ENCODE results near the gene XKR3.

Gene XKR3

DNA sequence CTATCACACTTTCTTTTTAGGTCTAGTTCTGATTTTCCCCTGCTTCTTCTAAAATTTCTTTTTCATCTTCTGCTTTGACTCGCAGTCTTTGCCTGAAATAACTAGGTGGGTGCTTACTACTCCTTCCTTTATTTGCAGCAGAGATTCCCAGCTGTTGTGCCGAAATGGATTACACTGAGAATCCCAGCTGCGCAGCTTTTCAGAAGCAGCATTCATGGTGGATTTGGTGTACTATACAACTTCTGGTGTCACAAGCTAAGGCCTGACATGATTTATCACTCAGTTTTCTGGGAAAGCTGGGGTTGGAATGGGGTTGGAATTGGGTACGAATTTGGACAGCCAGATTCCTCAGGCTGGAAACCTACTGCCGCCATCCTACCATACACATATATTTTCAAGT, 6.0 kb upstream of the XKR3 start:
- FAIRE-seq (no peak), DNase-seq (ENCODE audit: insufficient read length) (no peak)
- TF ChIP-seq POLR2AphosphoS5 (IDR thresholded peaks at IDR 0.05; ENCODE audit: low read depth, low read length) (no peak), TAF1 (IDR thresholded peaks at IDR 0.05; ENCODE audit: borderline replicate concordance, low read depth, low read length) (no peak), POLR2A (IDR thresholded peaks at IDR 0.05; ENCODE audit: low read depth, low read length) (no peak)

DNA sequence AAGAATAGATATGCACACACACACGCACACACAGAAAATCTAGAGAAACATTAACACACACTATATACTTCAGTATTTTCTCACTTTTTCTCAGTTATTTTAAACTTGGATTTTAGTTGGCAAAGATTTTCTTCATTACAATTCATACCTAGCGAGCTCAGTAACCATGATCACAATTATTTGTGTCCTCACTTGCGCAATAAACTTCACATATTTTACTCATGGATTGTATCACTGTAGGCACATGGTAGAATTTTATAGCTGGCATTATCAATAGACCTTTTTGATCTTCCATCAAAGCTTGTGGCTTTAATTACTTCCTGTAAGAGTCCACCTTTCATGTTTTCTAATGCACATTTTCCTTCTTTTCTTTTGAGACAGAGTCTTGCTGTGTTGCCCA, 4.8 kb upstream of the XKR3 start:
- TF ChIP-seq POLR2A (IDR thresholded peaks at IDR 0.05; ENCODE audit: low read depth, low read length) (no peak), POLR2AphosphoS5 (IDR thresholded peaks at IDR 0.05; ENCODE audit: low read depth, low read length) (no peak), TAF1 (IDR thresholded peaks at IDR 0.05; ENCODE audit: borderline replicate concordance, low read depth, low read length) (no peak)
- DNase-seq (ENCODE audit: insufficient read length) (no peak), FAIRE-seq (no peak)

DNA sequence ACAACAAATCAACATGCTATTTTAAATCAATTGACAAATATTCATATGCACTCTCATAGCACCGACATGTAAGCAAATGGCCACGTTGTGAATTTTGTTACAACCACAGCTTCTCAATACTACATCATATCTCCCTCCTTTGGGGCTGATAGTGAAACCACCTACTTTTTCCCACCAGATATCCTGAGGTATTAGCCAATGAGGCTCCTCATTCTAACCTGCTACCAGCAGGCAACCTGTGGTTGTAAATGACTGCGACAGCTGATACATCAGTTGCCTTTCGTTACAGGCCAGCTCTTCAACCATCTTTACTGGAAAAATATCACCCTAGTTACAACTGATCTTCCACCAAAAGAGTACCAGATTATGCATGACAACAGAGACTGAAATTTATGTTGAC, 3.7 kb upstream of the XKR3 start:
- FAIRE-seq (no peak), DNase-seq (ENCODE audit: insufficient read length) (no peak)
- no peak for TF ChIP-seq POLR2AphosphoS5 (IDR thresholded peaks at IDR 0.05; ENCODE audit: low read depth, low read length)
- no peak for TF ChIP-seq POLR2A (IDR thresholded peaks at IDR 0.05; ENCODE audit: low read depth, low read length)
- TF ChIP-seq TAF1 (IDR thresholded peaks at IDR 0.05; ENCODE audit: borderline replicate concordance, low read depth, low read length), result no peak

DNA sequence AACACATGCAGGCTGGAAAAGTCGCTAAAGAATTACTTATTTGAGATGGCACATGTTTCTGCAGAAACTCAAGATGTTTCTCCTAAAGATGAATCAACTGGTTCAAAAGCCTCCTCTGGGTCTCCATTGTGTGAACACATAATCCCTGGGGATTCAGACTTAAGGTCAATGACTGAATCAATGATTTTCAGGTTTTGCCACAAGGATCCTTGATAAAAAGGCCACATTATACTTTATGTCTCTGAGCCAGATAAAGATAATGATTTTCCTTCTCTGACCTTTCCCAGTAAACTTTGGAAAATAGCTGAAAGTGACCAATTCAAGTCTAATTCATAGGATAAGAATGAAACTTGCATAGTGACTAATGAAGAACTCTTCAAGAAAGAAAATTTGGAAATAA, 2.3 kb upstream of the XKR3 start:
- no peak for FAIRE-seq
- TF ChIP-seq TAF1 (IDR thresholded peaks at IDR 0.05; ENCODE audit: borderline replicate concordance, low read depth, low read length), result no peak
- DNase-seq (ENCODE audit: insufficient read length), result no peak

DNA sequence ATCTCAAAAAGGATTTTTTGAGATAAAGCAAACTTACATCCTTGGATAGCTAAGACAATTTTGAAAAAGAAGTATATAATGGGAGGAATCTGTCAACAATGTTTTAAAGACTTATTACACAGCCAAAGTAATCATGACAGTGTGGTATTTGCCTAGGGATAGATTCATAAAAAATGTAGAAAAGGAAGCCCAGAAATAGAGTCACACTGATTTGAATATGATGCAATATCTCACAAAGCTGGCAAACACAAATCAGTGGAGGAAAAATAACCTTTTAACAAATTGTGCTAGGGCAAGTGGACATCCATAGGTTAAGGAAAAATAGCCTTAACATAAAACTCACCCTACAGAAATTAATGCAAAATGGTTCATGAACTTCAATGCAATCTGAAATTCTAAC, 6.0 kb downstream of the XKR3 start:
- TF ChIP-seq POLR2A (IDR thresholded peaks at IDR 0.05; ENCODE audit: low read depth, low read length) (no peak), TAF1 (IDR thresholded peaks at IDR 0.05; ENCODE audit: borderline replicate concordance, low read depth, low read length) (no peak), POLR2AphosphoS5 (IDR thresholded peaks at IDR 0.05; ENCODE audit: low read depth, low read length) (no peak)
- FAIRE-seq (no peak), DNase-seq (ENCODE audit: insufficient read length) (no peak)

DNA sequence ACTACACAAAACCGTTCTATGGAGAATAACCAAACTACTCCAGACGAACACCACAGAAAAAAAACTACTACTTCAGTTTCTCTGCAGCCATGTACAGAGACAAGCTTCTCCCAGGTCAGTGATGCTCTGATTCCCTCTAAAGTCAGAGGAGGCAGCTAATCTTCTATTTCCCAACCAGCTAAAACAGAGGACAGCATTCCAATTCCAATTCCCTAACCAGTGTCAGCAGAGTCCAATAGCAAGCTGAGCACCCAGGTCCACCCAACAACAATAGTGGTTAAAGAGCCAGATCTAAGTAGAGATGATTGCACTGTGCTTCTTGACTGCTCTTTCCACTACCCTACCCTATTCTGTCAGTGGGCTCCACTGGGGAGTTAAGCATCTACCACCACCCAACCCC, 6.7 kb downstream of the XKR3 start:
- DNase-seq (ENCODE audit: insufficient read length) (no peak), FAIRE-seq (no peak)
- TF ChIP-seq POLR2A (IDR thresholded peaks at IDR 0.05; ENCODE audit: low read depth, low read length) (no peak), TAF1 (IDR thresholded peaks at IDR 0.05; ENCODE audit: borderline replicate concordance, low read depth, low read length) (no peak), POLR2AphosphoS5 (IDR thresholded peaks at IDR 0.05; ENCODE audit: low read depth, low read length) (no peak)

DNA sequence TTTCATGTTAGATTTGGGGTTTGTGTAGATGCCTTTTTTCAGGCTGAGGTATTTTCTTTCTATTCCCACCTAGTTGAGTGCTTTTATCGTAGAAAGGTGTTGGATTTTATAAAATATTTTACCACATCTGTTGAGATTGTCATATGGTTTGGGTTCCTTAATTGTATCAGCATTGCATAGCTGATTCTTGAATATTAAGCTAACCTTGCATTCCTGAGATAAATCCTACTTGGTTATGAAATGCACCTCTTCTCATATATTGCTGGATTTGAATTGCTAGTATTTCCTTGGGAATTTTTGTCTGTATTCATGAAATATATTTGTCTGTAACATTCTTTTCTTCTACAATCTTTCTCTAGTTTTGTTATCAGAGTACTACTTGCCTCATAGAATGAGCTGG, 10.1 kb downstream of the XKR3 start:
- TF ChIP-seq POLR2AphosphoS5 (IDR thresholded peaks at IDR 0.05; ENCODE audit: low read depth, low read length) (no peak), TAF1 (IDR thresholded peaks at IDR 0.05; ENCODE audit: borderline replicate concordance, low read depth, low read length) (no peak), POLR2A (IDR thresholded peaks at IDR 0.05; ENCODE audit: low read depth, low read length) (no peak)
- no peak for DNase-seq (ENCODE audit: insufficient read length)
- FAIRE-seq, result no peak

DNA sequence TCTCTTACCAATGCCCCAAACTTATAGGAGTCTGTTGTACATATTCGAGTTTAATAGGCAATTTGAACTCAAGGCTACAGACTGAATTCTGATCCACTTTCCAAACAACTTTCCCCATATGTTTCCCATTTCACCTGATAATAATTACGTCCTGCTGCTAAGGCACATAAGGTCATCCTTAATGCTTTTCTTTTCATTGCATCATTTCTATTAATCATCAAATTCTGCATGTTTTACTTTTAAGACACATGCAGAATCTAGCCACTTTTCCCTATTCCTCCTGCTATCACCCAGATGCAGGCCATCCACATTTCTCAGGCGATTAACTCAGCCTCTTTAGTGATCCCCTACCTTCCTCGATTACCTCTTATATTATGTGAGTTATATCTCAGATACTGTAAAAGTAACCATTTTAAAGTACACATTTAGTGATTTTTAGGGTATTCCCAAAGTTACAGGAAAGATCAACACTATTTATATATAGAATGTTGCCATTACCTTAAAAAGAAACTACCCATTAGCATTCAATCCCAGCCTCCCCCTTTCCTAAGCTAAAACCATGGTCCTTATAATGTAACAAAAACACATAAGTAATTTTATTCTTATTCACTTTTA, 14.9 kb downstream of the XKR3 start:
- TF ChIP-seq POLR2A (IDR thresholded peaks at IDR 0.05; ENCODE audit: low read depth, low read length), result no peak
- TF ChIP-seq POLR2AphosphoS5 (IDR thresholded peaks at IDR 0.05; ENCODE audit: low read depth, low read length), result no peak
- no peak for TF ChIP-seq TAF1 (IDR thresholded peaks at IDR 0.05; ENCODE audit: borderline replicate concordance, low read depth, low read length)
- FAIRE-seq (no peak), DNase-seq (ENCODE audit: insufficient read length) (no peak)

DNA sequence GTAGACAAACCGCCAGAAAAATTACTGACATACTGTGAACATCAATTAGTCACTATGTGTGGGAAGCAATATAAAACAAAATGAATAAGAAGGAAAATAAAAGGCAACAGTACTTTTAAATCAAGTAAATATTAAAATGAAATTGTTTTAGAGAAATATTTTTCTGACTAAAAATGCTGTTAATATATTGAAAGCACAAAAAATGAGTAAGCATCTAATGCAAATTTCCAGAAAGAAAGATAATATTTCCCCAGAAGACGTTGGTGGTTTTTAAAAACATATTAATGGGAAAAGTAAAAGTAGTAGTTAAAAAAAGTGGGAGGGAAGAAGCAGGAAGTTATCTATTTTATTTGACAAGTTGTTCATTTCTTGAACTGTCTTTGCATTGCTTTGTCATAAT, 16.5 kb downstream of the XKR3 start:
- no peak for DNase-seq (ENCODE audit: insufficient read length)
- FAIRE-seq, result no peak
- TF ChIP-seq TAF1 (IDR thresholded peaks at IDR 0.05; ENCODE audit: borderline replicate concordance, low read depth, low read length) (no peak), POLR2A (IDR thresholded peaks at IDR 0.05; ENCODE audit: low read depth, low read length) (no peak), POLR2AphosphoS5 (IDR thresholded peaks at IDR 0.05; ENCODE audit: low read depth, low read length) (no peak)

DNA sequence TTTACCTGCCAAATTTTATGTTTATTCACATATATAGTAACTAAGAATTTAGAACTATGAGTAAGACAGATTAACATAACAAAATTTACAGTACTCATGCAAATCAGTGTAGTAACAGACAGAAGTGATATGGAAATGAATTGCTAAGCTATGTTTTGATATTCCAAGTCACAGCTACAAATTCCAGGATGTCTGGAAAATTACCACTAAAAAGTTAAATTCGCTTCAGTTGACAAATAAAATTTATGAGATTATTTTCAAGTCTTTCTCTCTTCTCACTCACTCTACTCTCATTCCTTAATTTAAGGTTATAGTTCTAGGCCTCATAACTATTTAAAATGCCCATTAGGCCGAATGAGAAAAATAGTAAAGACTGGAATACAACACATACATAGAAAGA, 18.1 kb downstream of the XKR3 start:
- TF ChIP-seq POLR2AphosphoS5 (IDR thresholded peaks at IDR 0.05; ENCODE audit: low read depth, low read length) (no peak), TAF1 (IDR thresholded peaks at IDR 0.05; ENCODE audit: borderline replicate concordance, low read depth, low read length) (no peak), POLR2A (IDR thresholded peaks at IDR 0.05; ENCODE audit: low read depth, low read length) (no peak)
- no peak for DNase-seq (ENCODE audit: insufficient read length)
- FAIRE-seq, result no peak

DNA sequence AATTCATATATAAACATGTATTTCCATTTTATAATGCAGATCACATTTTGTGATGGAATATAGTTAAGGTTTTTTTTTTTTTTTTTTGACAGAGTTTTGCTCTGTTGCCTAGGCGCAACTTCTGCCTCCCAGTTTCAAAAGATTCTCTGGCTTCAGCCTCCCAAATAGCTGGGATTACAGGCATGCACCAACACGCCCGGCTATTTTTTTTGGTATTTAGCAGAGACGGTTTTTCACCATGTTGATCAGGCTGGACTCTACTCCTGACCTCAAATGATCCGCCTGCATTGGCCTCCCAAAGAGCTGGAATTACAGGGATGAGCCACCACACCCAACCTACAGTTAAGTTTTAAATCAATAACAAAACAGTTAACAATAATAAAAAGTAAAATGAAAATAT, 18.8 kb downstream of the XKR3 start:
- TF ChIP-seq POLR2A (IDR thresholded peaks at IDR 0.05; ENCODE audit: low read depth, low read length), result no peak
- no peak for TF ChIP-seq POLR2AphosphoS5 (IDR thresholded peaks at IDR 0.05; ENCODE audit: low read depth, low read length)
- no peak for TF ChIP-seq TAF1 (IDR thresholded peaks at IDR 0.05; ENCODE audit: borderline replicate concordance, low read depth, low read length)
- FAIRE-seq (no peak), DNase-seq (ENCODE audit: insufficient read length) (no peak)

DNA sequence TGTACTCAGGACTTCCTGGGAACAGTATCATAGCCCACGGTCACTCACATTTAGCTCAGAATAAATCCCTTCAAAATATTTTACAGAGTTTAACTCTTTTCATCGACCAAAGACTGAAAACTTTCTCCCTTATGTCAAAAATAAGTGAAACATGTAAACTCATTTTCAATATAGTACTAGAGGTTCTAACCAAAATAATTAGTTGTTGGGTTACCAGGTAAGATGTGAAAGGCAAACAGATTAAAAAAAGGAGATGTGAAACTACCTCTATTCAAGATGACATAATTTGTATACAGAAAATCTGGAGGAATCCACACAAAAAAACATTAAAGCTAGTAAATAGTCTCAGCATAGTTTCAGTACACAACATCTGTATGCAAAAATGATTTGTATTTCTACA, 20.3 kb downstream of the XKR3 start:
- DNase-seq (ENCODE audit: insufficient read length), result no peak

More for the DNA sequence above, 20.3 kb downstream of the XKR3 start:
- TF ChIP-seq POLR2A (IDR thresholded peaks at IDR 0.05; ENCODE audit: low read depth, low read length), result no peak
- no peak for TF ChIP-seq POLR2AphosphoS5 (IDR thresholded peaks at IDR 0.05; ENCODE audit: low read depth, low read length)
- no peak for TF ChIP-seq TAF1 (IDR thresholded peaks at IDR 0.05; ENCODE audit: borderline replicate concordance, low read depth, low read length)
- no peak for FAIRE-seq
